GM20000 (cell line): ENCODE results near the gene VAV2.
A peak's percentile ranks its signal among the peaks of the same experiment; 100 is the strongest.
"Not testable (repeated sequence)": the region's sequence is repeated elsewhere in the genome, so short reads cannot be mapped to it uniquely, and the experiment has no call there.

Experiments used
- DNase-seq: peaks from one replicate; pipeline ENCODE4 v3.0.0; 2012; ENCODE audit warnings: low spot score
- CTCF ChIP-seq: IDR thresholded peaks from 2 replicates; pipeline ENCODE4 v1.5.1; 2012; ENCODE audit warnings: mild to moderate bottlenecking, control low read depth; ENCODE audit errors: extremely low read depth, missing control alignments

VAV2 gene

GRCh38 chr9:133958756-133959155 lies 33.4 kb downstream of the VAV2 start:
- DNase-seq = peak; percentile 74
- TF ChIP-seq CTCF = no peak

DNA sequence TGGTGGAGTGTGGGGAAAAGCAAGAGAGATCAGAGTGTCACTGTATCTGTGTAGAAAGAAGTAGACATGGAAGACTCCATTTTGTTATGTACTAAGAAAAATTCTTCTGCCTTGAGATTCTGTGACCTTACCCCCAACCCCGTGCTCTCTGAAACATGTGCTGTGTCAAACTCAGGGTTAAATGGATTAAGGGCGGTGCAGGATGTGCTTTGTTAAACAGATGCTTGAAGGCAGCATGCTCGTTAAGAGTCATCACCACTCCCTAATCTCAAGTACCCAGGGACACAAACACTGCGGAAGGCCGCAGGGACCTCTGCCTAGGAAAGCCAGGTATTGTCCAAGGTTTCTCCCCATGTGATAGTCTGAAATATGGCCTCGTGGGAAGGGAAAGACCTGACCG lies 34.4 kb downstream of the VAV2 start:
- not testable (repeated sequence) for DNase-seq

DNA sequence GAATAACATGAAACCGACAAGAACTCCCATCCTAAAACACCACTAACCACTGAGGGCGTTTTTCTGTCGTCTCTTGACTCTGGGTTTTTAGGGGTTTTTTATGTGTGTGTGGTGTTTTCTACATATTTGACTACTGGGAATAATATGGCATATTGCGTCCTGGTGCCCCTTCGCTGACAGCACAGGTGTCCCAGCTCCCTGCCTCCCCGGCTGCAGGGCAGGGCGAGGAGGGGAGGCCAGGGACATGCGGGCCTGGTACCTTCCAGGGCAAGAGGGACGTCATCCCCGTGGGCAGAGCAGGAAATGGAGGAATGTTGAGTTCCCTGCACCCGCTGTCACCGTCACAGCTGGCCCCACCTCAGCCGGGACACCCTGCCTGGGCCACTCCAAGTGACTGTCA lies 34.8 kb downstream of the VAV2 start:
- TF ChIP-seq CTCF = no peak
- no peak for DNase-seq

GRCh38 chr9:133956520-133957076 lies 35.5 kb downstream of the VAV2 start:
- DNase-seq = no peak
- no peak for TF ChIP-seq CTCF

DNA sequence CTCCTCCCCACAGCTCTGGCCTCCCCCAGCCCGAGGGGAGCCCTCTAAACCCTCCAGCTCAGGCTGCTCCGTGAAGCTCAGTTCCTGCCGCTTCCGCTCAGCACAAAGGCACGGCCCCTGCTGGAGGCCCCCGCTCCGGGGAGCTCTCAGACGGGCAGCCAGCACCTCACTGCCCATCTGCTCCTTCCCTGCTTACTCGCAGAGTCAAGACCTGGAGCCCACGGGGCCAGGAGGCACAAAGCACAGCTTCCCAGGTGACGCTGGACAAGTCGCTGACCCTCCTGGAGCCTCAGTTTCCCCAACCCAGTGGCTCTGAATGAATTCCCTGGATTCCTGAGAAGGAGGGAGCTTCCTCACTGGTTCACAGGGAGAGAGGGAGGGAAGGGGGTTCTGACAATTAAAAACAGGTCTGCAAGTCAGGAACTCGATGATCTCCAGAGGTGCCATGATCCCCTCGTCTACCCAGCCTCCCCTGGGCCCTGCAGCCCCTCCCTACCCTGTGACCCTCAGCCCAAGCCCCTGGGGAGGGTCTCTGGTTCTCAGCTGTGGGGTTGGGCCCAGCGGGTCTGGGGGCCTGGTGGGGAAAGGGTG lies 36.2 kb downstream of the VAV2 start:
- DNase-seq = peak; percentile 76

DNA sequence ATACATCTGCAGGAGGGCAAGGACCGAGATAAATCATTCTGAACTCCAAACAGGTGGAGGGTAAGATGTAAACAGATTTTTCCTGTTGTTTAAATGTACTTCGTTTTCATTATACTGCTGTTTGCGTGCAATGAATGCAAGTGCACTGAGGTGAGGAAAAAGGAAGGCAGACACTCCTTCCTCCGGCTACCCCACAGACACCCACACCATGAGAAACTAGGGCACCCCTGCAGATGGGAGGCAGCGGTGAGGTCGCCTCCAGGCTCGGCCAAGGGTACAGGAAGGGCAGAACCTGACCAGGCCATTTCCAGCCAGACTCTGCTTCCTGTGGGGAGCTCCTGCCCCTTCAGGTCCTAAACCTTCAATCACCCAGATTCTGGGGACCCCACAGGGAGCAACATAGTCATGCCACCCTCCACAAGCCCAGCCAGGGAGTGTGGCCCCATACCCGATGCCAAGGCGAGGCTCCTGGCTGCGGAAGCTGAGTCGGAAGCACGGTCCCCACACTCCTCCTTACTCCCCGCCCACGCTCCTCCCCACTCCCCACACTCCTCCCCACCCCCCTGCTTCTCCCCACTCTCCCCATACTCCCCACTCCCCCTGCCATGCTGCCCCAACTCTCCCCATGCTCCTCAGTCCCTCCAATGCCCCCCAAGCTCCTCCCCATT lies 37.1 kb downstream of the VAV2 start:
- no peak for DNase-seq
- no peak for TF ChIP-seq CTCF

More for the DNA sequence above, 36.2 kb downstream of the VAV2 start:
- no peak for TF ChIP-seq CTCF

DNA sequence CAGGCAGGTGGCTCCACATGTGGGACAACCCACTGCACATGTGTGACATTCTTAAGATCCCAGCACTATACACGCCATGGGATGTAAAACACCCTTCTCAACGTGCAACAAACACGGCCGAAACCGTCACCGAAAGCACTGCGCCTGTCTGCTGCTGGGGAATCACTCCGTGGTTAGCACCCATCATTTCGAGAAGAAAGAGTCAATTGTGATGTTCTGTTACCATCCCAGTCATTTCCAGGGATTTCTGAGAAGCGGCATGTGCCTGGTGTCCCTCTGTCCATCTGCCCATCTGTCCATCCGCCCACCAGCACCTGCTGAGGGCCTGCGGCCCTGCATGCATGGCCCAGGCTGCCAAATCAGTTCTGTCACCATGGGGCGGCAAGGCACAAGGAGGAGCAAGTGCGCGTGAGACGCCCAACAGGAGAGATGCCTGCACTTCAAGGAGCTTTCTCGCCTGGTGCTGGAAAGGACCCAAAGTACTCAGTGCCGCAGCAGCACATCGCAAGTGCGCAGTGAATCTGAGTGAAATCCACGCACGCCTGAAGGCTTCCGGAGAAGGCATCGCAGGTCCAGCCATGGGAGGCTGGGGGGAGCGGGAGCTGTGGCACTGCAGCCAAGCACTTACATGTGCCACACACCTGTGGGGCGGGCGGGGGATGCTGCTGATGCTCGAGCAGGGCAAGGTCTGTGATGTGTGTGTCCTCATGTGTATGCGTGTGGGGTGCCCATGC lies 38.0 kb downstream of the VAV2 start:
- DNase-seq = peak; percentile 75

More for the DNA sequence above, 38.0 kb downstream of the VAV2 start:
- TF ChIP-seq CTCF = no peak
